GM21367 (cell line): Measurements from ENCODE around the gene SZT2.
"Not testable (repeated sequence)": the region's sequence is repeated elsewhere in the genome, so short reads cannot be mapped to it uniquely, and the experiment has no call there.

ENCODE experiments used
- ATAC-seq: cut with Tn5 transposase; IDR thresholded peaks from one replicate; pipeline ENCODE4 v1.9.1; 2021; ENCODE audit not compliant: unreplicated experiment

SZT2 gene

DNA sequence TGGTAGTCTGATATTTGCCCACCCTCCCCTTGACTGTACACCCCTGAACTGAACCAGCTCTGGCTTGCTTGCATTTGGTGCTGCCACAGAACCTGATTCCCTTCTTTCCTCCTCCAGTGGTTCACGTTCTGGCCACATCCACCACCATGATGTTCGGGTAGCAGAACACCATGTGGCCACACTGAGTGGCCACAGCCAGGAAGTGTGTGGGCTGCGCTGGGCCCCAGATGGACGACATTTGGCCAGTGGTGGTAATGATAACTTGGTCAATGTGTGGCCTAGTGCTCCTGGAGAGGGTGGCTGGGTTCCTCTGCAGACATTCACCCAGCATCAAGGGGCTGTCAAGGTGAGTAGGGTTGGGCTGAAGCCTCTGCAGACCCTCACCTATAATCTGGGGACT lies 29.1 kb upstream of the SZT2 start:
- no peak for ATAC-seq

DNA sequence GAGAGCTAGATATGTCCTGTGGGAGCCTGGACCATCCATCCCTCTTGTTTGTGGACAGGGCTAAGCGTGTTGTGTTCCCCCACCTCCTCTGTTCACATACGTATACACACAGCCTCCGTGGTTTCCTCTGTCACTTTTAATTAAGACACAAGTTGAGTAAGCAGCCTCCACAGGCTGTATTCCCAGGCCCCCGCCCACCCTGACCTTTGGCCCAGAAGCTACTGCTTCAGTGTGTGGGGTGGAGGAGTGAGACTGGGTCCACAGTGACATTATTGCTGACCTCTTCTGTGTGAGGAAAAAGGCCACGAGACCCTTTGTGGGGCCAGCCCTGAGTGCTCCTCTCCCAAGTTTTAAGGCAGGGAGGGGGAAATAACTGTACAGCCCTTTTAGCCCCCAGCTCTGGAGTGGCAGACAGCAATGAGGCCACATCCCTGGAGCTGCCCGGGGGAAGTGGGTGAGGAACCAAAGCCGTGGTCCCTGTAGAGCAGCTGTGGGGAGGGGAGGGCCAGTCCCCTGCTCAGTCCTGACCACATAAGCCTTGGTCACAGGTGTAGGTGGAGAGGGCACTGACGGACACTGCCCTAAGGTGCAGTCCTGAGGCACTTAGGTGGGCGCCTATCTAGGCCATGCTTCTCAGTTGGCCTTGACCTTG lies 26.3 kb upstream of the SZT2 start:
- ATAC-seq: no peak

DNA sequence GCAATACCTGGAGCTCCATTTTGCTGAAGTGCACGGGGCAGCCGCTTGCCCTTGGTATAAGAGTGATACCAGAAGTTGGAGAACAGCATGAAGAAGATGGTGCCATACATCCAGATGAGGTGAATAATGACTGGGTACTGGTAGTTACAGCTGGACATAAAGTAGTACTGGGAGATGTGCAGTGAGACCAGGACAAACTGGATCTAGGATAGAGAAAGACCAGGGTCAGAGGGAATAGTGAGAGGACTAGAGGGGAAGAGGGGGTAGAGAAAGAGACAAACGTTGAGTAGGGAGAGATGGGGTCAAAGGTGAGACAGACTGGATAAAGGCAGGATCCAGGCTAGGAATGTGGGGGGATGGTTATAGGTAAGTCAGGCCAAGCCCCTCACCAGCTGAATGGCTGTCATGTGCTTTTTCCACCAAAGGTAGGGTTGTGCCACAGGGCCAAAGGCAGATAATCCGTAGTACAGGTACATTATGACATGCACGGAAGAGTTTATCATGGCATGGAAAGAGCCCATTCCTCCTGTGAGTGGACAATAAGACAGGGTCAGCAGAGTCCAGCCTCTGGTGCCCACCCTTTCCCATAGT lies 25.7 kb upstream of the SZT2 start:
- ATAC-seq: no peak

DNA sequence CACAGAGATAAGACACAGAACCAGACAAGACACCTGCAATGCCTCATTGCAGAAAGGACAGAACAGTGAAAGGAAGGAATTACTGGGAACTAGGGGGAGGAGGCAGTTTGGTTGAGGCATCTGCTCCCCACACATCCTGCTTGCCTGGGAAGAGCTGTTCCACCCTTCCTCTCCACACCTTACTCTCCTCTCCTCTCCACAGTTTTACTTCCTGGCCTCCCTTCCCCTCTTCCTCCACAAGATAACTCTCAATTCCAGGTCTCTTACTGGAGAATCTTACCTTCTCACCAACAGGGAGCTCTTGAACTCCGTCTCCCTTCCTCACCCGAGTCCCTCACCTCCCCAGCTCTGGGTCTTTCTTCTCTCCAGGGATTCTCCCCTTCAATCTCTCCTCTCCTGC lies 24.0 kb upstream of the SZT2 start:
- ATAC-seq: no peak

DNA sequence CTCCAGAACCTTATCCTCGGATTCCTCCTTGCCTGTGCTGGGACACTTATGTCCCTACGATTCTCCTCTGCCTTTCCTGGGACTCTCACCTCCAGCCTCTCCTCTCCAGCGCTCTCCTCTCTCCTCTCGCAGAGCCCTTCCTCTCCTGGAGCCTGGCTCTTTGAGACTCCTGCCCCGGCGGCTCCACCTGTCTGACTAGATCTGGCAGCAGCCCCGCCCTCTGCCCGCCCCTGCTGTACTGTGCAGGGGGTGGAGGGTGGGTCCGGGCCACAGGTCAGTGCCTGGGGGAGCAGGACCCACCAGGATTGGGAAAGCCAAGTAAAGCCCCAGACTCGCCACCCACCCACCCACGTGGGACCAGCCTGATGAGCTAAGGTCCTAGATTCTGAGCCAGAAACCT lies 23.5 kb upstream of the SZT2 start:
- ATAC-seq: no peak

DNA sequence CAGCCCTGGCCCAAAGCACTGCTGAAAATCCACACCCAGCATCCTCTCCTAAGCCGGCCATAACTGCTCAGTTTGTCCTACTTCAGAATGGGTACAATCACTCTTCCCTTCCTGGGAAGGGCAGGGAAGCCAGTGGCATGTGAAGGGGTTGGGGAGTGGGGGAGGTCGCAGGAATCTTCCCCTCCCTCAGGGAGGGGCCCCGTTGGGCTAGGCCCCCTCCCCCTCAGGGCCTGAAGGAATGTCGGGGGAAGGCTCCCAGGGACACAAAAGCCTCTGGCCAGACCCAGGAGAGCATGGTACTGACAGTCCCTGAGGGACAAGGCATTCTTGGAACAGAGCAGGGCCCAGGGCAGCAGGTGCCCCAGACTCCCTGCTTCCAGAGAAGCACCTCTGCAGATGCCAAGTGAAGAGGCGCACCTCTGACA lies 23.1 kb upstream of the SZT2 start:
- no peak for ATAC-seq

DNA sequence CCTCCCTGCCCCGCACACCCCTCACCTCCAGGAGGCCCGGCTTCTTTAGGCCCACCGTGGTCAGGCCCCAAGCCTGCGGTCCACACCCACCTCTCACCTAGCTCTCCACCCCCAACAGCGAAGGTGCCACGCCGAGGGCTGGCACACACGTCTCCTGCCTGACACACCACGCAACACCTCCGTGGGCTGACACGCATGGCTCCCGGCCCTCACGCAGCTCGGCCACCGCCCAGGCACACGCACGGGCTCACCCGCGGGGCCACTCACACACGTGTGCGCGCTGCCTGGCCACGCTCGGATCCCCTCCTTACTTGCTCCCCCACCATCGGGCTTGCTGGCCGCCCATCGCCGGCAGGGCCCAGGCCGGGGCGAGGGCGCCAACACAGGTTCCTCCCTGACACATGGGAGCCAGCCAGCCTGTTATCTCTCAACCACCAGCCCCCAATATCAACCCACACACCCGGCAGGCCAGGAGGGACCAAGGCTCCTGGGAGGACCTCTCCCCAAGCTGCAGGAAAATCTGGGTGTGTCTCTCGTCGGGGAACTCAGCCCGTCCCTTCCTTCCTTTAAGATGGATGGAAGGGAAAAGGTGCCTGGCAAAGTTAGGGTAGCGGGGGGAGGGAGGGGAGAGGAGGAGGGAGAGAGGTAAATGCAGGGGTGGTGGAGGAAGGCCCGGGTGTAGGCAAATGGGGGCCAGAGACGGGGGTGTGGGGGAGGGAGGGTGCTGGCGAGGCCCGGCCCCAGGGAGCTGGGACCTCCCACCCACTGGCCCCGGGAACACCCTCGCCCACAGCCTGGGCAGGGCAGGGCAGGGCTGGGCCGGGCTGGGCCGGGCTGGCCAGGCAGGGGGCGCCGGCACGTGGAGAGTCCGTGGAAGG lies 22.4 kb upstream of the SZT2 start:
- ATAC-seq: peak; percentile 37

DNA sequence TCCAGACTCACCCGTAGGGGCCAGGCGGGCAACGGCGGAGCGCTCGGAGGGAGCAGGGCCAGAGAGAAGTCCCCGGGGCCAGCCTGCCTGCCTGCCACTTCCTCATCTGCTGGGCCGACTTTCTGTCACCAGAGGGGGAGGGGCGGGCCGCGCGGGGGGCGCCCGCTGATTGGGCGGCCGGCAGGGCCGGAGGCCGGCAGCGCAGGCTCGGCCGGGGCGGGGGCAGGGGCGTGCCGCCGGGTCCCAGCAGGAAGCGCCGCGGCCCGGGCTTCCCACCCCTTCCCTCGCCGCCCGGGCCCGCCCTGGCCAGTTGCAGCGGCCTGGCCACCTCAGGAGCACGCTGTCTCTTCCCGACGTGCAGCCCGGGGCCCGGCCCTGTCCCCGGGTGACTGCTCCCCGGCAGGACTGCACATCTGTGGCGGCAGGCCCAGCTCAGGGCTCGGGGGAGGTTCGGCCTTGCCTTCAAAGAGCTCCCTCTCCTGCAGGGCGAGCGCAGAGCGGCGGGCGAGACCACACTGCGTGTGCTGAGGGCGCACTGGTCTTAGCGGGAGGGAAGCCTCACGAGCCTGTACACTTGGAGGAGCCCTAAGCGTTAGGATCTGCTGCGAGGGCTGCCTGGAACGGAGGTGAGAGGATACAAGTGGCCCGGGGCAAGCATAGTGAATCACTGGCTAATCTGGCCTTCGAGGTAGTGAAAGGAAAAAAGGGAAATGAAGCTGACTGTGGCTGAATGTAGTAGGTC lies 21.6 kb upstream of the SZT2 start, which contains the start of gene ELOVL1:
TSS of gene ELOVL1 (minus strand) at position 108 of the 742 bp plus-strand sequence. CDS start 2,402 bp downstream, outside the sequence.
- ATAC-seq: peak; percentile 55

DNA sequence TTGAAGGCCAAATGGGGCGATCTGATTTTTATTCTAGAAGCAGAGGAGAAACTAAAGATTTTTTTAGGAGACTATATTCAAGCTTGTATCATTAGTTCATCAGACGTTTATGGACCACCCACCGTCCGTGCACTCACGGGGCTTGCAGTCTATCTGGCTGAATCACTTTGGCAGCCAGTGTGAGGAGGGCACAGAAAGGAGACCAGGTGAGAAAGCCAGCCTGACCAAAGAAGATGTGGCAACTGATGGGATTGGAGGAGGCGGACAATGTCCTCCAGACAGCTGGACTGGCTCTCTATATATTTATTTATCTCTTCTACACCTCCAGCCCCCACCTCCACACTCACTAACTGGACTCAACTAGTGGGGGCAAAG lies 21.1 kb upstream of the SZT2 start:
- no peak for ATAC-seq

DNA sequence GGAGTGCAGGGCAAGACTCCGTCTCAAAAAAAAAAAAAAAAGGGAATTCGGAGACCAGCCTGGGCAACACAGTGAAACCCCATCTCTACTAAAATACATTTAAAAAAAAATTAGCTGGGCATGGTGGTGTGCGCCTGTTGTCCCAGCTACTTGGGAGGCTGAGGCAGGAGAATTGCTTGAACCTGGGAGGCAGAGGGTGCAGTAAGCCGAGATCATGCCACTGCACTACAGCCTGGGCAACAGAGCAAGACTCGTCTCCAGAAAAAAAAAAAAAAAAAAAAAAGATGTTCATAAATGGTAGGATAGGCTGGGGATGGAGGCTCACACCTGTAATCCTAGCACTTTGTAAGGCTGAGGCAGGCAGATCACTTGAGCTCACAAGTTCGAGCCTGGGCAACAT lies 19.9 kb upstream of the SZT2 start:
- not testable (repeated sequence) for ATAC-seq

DNA sequence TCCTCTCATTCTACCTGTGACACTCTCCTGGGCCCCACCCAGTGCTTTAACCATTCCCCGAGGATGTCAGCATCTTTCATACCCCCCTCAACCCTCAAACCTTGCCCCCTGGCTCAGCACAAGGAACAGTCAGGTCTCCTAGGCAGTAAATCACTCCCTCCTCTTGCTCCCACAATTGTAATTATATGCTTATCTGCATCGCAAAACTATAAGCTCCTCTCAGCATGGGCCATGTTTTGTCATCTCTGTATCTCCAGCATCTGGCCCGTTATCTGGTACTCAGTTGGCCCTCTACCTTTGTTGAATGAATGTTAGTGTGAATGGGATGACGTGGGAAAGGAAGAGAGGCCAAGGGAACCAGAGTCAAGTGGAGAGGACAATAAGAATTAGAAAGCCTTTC lies 19.1 kb upstream of the SZT2 start:
- ATAC-seq: no peak

DNA sequence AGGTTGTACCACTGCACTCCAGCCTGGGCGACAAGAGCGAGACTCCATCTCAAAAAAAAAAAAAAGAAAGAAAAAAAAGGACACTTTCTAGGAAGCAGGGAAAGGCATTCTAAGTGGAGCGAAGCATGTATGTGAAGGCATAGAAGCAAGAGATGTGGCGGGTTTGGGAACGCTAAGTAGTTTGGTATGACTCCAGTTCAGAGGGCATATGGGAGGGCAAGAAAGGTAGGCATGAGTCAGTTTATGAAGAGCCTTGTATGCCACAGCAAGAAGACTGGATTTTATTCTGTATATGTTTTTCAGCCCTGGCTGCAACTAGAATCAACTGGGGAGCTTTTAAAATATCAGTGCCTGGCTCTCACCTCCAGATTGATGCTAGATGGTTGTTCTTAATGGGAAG lies 17.5 kb upstream of the SZT2 start:
- no peak for ATAC-seq

DNA sequence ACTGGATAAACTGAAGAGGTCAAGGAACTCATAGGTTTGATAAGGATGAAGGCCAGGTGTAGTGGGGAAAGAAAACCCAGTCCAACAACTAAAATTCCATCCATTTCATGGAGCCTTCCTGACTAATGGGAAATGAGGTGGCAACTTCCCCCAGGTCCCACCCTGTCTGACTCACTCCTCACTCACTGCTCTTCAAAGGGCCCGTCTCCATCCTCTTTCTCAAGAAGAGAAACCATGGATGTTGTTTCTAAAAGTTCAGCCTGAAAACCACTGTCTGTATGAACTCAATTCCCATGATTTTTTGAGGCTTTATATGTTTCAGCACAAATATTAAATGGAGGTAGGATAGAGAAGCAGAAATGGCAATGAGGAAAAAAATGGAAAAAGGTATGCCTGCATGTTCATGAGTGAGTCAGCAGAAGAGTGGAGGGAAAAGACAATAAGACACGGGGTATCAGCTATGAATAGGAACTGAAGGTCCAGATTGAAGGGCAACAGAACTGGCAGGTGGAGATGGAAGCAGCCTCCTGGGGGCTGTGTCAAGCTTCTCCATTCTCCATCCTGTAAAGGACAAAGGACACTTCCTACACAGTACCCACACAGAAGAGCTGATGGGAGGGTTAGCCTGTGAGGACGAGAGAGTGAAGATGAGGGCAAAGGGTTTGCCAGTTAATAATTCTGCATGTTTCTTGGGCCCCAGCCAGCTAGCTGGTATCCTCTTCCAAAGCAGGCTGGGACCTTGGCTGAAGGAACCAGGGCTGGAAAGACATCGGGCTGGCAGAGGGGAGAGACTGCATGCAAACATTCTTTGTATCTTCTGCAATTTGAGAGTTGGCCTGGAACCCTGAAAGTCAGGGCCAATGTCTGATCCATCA lies 16.4 kb upstream of the SZT2 start:
- no peak for ATAC-seq

DNA sequence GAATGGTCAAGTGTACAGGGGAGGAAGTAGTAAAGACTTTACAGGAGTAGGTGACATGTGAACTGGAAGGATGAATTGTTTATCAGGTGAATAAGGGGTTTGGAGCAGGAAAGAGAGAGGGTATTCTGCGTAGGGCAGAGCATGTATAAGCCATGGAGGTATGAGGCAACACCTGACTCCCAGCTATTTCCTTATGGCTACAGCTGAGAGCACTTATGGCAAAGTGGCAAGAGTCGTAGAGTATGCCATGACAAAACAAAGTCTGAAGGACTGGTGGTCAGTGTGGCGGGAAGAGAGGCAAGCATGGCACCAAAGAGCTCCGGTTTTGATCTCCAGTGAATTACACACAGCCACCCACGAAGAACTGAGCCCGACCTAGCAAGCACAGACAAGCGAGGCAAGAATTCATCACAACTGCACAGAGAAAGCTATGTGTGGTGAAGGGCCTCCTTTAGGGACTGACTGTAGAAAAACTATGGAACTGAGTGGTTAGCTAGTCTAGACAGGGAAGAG lies 12.9 kb upstream of the SZT2 start:
- no peak for ATAC-seq

DNA sequence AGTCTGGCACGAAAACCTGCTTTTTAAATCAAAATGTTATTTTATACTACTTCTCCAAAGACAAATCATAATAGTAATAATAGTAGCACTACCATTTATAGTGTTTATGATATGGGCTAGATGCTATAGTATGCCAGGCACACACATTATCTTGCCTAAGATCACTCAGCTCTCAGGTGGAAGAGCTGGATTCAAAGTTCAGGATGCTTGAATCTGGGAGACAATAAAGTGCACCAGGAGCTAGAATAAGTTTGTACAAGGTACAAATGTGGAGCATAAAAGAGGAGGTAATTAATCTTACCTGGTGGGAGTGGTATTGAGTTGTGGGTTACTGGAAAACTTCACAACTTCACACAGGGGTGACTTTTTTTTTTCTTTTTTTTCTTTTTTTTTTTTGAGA lies 11.9 kb upstream of the SZT2 start:
- no peak for ATAC-seq

DNA sequence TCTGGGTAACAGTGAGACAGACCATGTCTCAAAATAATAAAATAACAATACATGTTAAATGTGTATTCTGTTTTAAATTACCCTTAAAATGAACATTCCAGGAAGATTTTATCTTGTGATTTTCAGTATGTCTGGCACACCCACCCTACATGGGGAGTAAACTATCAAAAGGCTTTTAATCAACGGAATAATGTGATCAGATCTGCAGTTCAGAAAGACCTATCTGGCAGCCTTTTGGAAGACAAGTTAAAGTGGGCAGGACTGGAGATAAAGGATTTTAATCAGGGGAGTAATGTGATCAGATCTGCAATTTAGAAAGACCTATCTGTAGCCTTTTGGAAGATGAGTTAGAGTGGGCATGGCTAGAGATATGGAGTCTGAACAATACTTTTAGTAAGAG lies 10.2 kb upstream of the SZT2 start:
- no peak for ATAC-seq

DNA sequence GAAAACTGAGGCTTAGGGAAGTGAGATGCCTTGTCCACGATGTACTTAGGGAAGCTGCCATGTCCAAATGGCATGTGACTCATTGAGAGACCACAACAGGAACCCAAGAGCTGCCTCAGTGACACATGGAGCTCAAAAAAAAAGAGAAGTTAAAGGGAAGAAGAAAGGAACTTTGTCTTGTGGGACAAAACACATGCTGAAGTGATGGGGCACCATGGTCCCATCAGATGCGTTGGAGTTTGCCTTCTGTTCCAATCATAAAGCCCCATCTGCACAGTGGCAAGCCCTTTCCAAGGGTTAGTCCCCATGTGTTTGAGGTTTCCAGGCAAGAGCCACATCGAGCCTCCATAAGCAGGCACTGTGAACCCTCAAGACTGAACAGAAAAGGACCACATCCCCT lies 8.1 kb upstream of the SZT2 start:
- ATAC-seq: no peak

DNA sequence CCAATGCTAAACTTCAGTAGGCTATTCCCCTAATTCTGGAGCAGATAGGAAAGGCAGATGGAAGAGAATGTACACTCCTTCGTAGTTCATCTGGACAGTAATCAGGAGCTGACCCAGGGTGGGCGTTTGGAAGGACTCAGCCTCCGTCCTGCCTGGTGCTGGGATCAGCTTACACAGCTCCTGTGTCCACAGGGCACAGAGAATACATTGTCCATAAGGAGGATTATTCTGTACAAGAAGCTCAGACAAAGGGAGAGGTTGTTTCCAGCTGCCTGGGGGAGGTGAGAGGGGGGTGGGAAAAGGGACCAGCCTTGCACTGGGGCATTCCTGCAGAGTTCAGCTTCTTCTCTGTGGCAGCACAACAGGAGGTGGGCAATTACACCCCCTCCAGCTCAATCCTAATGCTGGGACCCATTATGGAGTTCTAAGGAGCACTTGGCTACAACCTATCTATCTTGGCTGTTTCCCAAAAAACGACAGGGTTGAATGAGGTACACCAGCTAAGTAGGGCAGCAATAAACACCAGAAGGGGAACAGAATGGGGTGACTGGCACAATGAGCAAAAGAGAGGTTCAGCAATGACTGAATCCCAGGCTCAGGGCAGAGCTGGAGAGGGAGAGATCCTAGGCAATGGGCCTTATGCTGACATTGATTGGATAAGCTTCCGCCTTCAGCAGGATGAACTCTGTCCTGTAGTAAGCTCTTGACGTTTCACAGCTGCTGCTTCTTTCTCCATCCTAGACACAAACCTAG lies 7.5 kb upstream of the SZT2 start:
- ATAC-seq: no peak

DNA sequence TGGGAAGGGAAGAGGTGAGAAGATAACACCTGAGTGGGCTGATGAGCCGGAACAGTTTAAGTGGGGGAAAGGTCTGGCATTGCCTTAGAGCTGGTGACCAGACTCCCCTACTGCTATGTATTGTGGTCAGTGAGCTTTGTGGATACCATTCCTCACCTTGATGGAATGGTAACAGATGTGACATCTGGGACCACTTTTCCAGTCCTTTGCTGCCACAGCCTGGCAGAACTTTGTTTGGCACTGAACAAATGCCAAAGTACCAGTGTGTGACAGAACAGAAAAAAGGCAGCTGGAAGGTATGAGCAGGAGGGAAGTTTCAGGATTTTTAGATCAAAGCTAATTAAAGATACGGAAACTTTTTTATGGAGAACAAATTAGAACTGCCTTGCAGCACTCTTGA lies 6.2 kb upstream of the SZT2 start:
- no peak for ATAC-seq

DNA sequence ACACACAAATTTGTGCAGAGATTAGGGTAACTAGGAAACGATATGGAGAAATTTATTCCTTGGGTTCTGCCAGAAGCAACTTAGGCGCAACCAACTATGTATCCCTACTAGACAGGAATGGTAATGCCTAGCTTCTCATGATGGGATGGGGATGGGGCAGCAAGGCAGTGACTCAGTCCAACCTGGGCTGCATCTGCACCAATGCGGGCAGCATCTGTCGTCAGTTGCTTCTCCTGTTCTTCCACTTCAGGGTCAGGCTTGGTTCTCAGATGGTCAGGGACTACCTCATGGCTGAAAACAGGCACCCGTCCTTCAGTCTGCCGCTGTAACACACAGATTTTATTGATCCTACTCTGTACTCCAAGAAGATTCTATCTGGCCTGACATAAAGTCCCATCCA lies 3.0 kb upstream of the SZT2 start:
- no peak for ATAC-seq
